Left cardiac atrium (tissue), 4 donors: ENCODE results near the gene MAPK11. TPM values are rescaled to one million over a fixed set of nuclear protein-coding genes. Genes with fewer than 3 reads are reported as not detected.

Source experiments
- ATAC-seq, 2 donors: fragments of 200-7000 bp; cut with Tn5 transposase; one replicate each; pipeline ENCODE4 v1.9.1; 2020; ENCODE audit warnings: mild to moderate bottlenecking in 2 of 2, moderate library complexity in 2 of 2
- DNase-seq: peaks from one replicate; pipeline ENCODE4 v3.0.0-alpha.2; 2020
- intact Hi-C, 2 donors: fragments of 100-400 bp; cut with DNase I; formaldehyde crosslinking; loops; one replicate each; pipeline versions ENCODE4 v1.14.1 to v1.15.1; 2022 to 2023
- total RNA-seq, 2 donors: library from RNA; stranded (reverse); fragmentation: NEBNext Ultra II Directional; extraction: Animal tissue kit (Norgen Biotek cat#: 25700); gene quantifications; one replicate each; pipeline ENCODE4 v1.2.1, GENCODE V29; 2021
- donor health status: DM: no; HTN: yes; CAD: no.
- donor health status: DM: no; HTN: yes; CAD: no; lungs with severe emphysema.
- donor health status: DM: yes; HTN: yes; CAD: no.
- donor health status: Dilated cardiomyopathy.

Gene MAPK11
- total RNA-seq, 2 donors from 2014 or later = 13.3 to 15.4 TPM

DNA sequence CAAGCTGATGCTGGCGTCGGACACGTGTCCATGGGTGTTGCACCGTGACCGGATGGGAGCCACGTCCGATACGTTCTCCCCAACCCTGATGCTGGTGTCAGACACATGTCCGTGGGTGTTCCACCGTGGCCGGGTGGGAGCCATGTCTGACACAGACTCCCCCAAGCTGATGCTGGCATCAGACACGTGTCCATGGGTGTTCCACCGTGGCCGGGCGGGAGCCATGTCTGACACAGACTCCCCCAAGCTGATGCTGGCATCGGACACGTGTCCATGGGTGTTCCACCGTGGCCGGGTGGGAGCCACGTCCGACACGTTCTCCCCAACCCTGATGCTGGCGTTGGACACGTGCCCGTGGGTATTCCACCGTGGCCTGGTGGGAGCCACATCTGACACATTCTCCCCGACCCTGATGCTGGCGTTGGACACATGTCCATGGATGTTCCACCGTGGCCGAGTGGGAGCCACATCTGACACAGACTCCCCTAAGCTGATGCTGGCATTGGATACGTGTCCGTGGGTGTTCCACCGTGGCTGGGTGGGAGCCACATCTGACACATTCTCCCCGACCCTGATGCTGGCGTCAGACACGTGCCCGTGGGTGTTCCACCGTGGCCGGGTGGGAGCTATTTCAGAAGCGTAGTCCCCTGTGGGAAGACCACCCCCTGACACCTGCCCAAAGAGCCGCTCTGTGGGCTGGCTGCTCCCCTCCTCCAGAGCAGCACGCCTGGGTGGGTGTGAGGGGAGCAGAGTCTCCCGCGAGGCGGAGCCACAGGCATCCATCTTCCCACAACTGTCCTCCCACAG is 49.4 kb downstream of the MAPK11 start:
- no peak for ATAC-seq
- no peak for DNase-seq
- intact Hi-C loops = no loop called here

DNA sequence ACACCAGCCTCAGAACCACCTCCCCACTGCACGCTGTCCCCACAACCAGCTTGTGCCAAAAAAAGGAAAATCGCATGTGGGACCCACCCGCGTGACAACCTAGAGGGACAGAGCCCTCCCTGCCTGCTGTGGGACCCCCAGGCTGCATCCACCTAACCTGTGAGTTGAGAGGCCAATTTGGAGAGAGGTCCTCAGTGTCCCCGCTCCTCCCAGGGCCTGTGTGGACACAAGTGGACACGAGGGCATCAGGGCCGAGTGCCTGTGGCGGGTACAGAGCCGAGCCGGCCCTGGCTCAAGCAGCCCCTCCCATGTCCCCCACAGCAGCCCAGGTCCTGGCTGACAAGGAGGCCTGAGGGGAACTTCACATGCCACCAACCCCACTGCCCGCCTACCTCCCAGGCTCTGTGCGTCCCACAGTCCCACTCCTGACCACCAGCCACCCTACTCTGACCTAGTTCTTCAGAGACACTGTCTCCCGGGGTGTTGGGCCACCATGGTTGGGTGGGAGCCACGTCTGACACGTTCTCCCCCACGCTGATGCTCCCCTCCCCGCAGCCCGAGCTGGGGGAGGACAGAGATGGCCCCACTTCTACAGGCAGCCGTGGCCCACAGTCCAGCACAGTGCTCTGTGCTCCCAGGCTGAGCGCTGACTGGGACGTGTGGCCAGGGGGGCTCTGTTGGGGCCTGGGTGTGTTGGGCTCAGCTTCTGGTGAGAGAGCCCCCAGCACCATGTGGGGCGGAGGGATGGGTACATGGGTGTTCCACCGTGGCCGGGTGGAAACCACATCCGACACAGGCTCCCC is 50.2 kb downstream of the MAPK11 start:
- DNase-seq = no peak
- intact Hi-C loops = no loop called here

DNA sequence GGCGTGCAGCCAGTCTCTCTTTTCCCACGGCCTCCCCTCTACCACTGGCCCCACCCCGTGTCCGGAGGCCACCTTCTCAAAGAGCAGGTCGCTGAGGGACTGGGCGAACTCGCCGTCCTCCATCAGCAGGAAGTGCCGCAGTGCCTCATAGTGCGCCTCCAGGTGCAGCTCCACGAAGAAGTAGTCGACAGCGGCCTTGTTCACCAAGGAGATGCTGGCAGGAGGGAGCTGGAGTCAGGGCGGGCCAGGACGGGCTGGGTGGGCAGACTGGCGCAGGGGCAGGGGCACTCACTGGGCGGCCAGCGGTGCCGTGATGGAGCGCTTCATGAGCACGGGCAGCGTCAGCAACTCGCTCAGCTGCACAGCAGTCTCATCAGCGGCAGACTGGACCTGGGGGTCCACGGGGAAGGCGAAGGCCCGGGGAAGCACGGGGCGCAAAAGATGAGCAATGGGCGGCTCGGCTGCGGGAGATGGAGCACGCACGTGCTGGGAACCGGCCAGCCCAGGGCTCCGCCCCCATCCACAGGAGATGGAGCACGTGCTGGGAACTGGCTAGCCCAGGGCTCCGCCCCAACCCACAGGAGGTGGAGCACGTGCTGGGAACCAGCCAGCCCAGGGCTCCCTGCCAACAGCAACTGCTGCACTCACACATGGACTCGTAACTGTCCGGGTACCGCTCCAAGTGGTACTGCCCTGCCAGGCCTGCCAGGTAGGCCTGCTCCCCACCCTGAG is 51.0 kb downstream of the MAPK11 start:
- ATAC-seq (peak; percentile 84 to 87), DNase-seq (peak; percentile 86)
- intact Hi-C loops = no loop called here

More for the DNA sequence above, 50.2 kb downstream of the MAPK11 start:
- peak; percentile 1 for ATAC-seq

DNA sequence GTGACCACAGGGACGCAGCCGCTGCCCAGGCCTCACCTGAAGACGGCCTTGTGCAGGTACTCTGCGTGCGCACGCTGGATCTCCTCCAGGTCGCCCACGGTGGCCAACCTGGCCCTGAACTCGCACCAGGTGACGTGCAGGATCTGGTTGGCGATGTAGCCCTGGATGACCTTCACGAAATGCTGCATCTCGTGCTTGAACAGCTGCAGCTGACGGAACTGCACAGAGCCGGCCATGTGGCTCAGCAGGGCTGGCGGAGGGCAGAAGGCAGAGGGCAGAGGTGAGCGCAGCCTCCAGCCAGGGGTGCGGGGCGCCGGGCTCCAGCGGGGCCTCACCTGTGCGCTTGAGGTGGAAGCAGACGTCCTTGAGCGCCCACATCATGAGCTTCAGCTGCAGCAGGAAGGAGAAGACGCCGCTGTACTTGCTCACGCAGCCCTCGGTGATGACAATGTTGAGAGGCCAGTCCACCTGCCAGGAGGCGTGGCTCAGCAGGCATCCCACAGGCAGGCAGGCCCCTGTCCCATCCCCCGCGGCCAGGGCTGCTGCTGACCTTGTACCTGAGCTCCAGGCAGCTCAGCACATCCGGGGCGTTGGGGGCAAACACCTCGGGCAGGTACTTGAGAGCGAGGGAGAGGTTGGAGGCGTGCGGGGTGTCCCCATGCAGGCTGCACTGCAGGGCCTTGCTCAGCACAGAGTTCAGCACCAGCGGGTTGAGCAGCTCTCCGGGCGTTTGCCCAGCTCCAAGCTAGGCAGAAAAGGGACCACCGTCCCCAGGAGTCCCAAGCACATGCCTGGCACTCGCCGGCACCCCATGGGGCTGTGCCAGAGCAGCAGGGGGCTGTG is 51.8 kb downstream of the MAPK11 start:
- ATAC-seq = peak in 1 of 2 donors; percentile 1
- peak; percentile 36 for DNase-seq
- intact Hi-C loops = no loop called here

DNA sequence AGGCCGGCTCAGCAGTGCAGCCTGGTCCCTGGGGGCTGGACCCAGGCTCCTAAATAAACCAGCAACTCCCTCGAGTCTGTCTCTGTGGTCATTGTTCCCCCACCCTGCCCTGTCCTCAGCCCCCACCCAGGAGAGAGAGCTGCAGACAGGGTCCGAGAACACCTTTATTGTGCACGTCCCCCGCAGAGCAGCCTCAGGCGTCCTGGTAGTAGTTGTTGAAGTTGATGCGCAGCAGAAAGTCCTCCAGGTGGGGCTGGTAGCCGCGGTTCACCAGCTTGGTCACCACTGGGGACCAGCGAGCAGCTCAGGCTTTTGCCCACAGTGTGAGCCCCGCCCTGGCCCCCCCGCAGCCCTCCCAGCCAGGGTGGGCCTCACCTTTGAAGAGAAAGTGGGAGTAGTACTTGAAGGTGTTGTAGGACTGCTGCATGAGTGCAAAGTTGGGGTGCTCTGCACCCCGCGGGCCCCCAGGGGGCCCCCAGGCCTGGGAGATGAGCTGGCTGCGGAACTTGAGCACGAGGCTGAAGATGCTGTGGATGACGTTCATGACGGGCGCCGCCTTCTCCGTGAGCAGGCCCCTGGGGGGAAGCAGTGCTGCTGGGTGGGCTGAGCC is 52.5 kb downstream of the MAPK11 start:
- intact Hi-C loops = no loop called here
- DNase-seq (no peak), ATAC-seq (no peak)

DNA sequence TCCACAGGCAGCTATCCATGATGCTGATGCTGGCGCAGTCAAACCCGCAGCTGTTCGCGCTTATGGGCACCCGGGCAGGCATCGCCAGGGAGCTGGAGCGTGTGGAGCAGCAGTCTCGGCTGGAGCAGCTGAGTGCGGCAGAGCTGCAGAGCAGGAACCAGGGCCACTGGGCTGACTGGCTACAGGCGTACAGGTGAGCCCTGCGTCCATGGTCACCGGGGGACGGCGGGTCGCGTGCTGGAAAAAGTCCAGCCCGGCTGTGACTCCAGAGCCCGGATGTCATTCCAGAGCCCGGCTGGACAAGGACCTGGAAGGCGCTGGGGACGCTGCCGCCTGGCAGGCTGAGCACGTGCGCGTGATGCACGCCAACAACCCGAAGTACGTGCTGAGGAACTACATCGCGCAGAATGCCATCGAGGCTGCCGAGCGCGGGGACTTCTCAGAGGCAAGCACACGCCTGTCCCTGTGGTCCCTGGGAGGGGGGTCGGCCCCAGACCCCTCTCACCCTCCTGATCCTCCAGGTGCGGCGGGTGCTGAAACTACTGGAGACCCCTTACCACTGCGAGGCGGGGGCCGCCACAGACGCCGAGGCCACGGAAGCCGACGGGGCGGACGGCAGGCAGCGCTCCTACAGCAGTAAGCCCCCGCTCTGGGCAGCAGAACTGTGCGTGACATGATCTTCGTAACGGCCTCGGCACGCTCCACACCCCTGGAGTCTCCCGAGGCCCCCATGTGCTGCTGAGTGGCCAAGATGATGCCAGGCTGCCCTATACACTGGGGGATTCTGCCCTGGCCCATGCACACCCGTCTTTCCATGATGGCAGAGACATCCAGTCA is 53.3 kb downstream of the MAPK11 start:
- no peak for DNase-seq
- no peak for ATAC-seq
- intact Hi-C loops = no loop called here

DNA sequence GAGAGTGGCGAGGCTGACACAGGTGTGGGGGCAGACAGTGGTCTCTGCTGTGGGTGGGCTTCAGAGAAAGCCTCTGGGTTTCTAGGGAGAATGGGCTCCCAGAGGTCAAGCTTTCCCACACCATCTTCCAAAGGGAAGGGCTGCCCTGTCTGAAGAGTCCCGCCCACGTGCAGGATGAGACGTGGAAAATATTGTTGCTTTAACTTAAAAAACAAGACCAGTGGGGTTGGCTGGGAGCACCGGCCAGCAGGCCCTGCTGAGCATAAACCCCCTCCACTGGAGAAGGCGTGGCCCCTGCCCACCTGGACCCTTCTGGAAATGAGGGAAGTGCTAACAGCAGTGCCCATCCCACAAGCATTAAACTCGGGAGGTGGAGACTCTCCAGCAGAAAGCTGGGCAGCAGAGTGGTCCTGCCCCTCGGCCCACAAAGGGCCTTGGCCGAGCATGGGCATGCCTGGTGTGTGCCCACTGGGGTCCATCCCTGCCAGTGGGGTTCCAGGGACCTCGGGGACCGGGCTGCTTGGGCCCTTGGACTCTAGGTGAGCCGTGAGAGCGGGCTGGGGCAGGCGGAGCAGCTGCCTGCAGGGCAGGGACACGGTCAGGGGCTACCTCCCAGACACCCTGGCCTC is 54.0 kb downstream of the MAPK11 start:
- intact Hi-C loops = no loop called here
- ATAC-seq (no peak), DNase-seq (no peak)

DNA sequence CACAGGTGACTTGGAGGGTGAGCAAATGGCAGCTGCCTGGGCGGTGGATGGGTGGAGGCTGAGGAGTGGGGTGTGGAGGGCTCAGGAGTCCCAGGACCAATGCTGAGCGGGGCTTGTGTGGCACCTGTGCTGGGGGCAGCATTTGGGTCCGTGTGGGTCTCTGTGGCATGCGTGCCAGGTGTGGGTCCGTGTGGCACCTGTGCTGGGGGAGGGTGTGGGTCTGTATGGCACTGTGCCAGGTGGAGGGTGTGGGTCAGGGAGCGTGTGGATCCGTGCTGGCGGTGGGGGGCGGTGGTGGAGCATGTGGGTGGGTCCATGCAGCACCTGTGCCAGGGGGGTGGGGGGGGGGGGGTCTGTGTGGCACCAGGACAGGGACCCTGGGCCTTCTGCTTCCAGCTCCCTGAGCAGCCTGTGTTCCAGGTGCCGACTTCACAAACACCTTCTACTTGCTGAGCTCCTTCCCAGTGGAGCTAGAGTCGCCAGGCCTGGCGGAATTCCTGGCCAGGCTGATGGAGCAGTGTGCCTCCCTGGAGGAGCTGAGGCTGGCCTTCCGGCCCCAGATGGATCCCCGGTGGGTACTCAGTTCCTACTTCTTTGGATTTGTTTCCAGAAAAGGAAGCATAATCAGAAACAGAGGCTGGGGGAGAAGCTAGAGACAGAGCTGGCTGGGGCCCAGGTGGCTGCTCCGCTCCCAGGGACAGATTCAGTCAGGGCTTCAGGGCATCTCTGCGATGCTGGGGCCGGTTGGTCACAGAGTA is 54.7 kb downstream of the MAPK11 start:
- no peak for ATAC-seq
- peak; percentile 38 for DNase-seq
- intact Hi-C loops = no loop called here

Other genes starting within 250 kb of the MAPK11 start
- gene TTLL8, start 212.1 kb downstream of the MAPK11 start, total RNA-seq = not detected
- gene MLC1, start 185.0 kb downstream of the MAPK11 start, total RNA-seq = under 1 TPM; 0.29 to 0.41 TPM
- gene MOV10L1, start 180.4 kb downstream of the MAPK11 start, total RNA-seq = 1 to 10 TPM in 1 of 2 donors, under 1 TPM in 1; 0.71 to 1.2 TPM
- 1 to 10 TPM in 1 of 2 donors, under 1 TPM in 1; 0.89 to 1.1 TPM for gene PANX2, start 99.6 kb downstream of the MAPK11 start, total RNA-seq
- 10 to 100 TPM; 19.6 to 26.1 TPM for gene TRABD, start 84.5 kb downstream of the MAPK11 start, total RNA-seq
- 10 to 100 TPM; 11.7 to 15.0 TPM for gene SELENOO, start 69.4 kb downstream of the MAPK11 start, total RNA-seq
- gene TUBGCP6, start 25.4 kb downstream of the MAPK11 start, total RNA-seq = 10 to 100 TPM; 20.4 to 22.0 TPM
- 10 to 100 TPM; 11.2 to 14.2 TPM for gene HDAC10, start 19.1 kb downstream of the MAPK11 start, total RNA-seq
- gene MAPK12, start 8.7 kb downstream of the MAPK11 start, total RNA-seq = 10 to 100 TPM; 13.2 to 14.7 TPM
- 10 to 100 TPM; 76.2 to 91.5 TPM for gene PLXNB2, start 37.3 kb upstream of the MAPK11 start, total RNA-seq
- 1 to 10 TPM; 2.4 TPM for gene DENND6B, start 56.6 kb upstream of the MAPK11 start, total RNA-seq
- gene PPP6R2, start 72.9 kb upstream of the MAPK11 start, total RNA-seq = 10 to 100 TPM; 40.6 to 46.2 TPM
- 10 to 100 TPM; 44.9 to 54.4 TPM for gene SBF1, start 204.7 kb upstream of the MAPK11 start, total RNA-seq
- under 1 TPM; 0.15 to 0.52 TPM for gene ADM2, start 211.2 kb upstream of the MAPK11 start, total RNA-seq
- gene MIOX, start 216.5 kb upstream of the MAPK11 start, total RNA-seq = not detected
- gene LMF2, start 237.3 kb upstream of the MAPK11 start, total RNA-seq = 10 to 100 TPM; 35.4 to 37.6 TPM
- gene NCAPH2, start 237.8 kb upstream of the MAPK11 start, total RNA-seq = 10 to 100 TPM; 29.8 to 32.7 TPM